Stimulated activated CD8-positive, alpha-beta memory T cell treated with anti-CD3 and anti-CD28 coated beads, Interleukin-4, amount 100 ng/mL, for 4 hours (primary cell): ENCODE measurements around the gene RGS12.

ENCODE experiments used
- DNase-seq, 2 donors: peaks; one replicate each; pipeline ENCODE4 v3.0.0-alpha.2; 2020; ENCODE audit warnings: low read depth in 2 of 2, low spot score in 1 of 2

The RGS12 gene

DNA sequence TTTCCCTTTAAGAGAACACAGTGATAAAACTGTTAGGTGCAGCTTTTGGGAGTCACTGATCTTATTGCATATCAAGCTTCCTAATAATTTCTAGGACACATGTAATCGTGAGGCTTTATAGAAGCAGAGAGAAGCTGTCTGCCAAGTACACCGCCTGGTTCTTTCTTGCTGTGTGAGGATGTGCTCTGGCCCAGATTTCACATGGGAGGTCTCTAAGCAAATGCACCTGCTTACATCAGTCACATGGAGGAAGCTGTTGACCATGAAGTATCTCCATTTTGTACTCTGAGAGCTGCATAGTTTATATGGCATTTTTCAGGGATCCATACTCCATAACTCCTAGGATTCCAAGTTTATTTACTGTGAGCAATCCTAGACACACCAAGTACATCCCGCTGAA lies 37.1 kb downstream of the RGS12 start:
- DNase-seq = no peak

DNA sequence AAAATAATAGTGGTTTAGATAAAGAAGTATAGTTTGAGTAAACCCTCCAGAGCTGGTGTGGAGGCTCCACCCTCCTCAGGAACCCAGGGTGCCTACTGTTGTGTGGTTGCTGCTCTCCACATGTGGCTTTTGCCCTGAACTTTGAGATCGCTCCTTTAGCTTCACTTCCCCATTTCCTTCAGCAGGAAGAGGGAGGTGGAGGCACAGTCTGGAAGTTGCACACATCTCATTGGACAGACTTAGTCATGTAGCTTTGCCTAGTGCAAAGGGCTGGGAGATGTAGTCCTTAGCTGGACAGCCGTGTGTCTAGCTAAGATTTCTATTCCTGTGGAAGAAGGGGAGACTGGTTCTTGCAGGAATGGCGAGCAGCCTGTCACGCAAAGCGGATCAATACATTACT lies 37.9 kb downstream of the RGS12 start:
- no peak for DNase-seq

DNA sequence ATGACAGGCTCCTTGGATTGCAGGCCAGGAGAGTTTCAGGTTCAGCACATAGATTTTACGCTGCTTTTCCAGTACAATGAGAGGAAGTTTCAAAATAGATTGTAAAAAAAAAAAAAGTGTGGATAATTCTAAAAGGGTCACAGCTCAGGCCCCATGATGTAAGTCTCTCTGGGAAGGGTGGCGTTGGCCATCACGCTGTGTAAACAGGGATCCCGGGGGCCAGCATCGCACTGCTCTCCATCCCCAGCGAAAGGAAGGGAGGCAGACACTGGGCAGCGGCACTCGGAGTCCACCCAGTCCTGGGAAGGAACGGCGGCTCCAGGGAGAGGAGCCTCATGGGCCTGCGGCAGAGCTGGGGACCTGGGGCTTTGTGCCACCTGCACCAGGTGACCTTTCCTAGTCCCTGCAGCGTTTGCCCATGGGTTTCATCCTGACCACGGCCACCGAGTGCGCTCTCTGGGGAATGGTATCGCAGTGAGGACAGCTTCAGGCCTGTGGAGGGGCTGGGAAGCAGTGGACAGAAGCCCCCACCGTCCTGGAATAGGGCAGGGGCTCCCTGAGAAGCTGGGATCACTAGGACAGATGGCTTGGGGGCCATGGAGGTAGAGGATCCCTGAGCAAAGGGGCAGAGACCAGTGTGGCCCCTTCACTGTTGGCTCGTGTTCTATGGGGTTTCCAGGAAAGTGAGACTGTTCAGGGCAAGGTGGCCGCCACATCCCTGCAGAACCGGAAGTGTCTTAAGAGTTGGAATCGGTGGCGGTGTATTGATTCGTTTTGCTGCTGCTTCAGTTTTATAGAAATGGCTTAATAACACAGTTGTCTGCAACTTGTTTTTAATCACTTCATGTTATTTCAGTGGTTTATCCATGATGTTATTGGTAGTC lies 38.9 kb downstream of the RGS12 start:
- DNase-seq = no peak

GRCh38 chr4:3332498-3332897 lies 39.7 kb downstream of the RGS12 start:
- DNase-seq = no peak

GRCh38 chr4:3334316-3334715 lies 41.5 kb downstream of the RGS12 start:
- no peak for DNase-seq

DNA sequence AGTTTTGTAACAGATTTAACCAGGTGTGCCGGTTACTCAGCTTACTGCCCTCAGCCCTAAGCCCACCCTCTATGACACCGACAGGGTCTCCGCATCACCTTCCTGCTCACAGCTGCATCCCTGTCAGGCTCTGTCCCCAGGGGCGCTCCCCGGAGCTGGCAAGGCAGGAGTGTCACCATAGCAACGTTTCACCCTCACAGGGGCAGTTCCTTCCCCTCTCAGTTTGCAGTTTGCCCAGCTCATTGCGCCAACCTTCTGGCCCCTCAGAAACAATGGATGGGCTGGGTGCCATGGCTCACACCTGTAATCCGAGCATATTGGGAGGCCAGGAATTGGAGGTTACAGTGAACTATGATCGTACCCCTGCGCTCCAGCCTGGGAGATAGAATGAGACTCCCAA lies 42.6 kb downstream of the RGS12 start:
- DNase-seq = no peak

GRCh38 chr4:3335982-3336381 lies 43.2 kb downstream of the RGS12 start:
- DNase-seq = no peak

GRCh38 chr4:3336382-3337356 lies 43.8 kb downstream of the RGS12 start:
- DNase-seq = no peak

- DNase-seq = no peak
These were observed 44.5 kb downstream of the RGS12 start for GRCh38 chr4:3337357-3337732.

DNA sequence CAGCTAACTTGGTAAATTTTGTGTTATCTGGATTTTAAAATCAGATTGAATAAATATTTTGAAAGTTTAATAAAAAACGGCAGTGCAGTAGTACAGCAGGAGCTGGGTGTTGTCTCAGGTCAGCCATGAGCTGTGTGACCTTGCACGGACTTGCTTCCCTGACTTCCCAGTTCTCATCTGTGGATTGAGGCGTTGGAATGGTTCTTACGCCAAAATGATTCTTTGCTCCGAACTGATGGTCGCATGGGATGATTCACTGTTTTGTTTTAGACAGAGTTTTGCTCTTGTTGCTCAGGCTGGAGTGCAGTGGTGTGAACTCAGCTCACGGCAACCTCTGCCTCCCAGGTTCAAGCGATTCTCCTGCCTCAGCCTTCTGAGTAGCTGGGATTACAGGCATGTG lies 45.0 kb downstream of the RGS12 start:
- no peak for DNase-seq

DNA sequence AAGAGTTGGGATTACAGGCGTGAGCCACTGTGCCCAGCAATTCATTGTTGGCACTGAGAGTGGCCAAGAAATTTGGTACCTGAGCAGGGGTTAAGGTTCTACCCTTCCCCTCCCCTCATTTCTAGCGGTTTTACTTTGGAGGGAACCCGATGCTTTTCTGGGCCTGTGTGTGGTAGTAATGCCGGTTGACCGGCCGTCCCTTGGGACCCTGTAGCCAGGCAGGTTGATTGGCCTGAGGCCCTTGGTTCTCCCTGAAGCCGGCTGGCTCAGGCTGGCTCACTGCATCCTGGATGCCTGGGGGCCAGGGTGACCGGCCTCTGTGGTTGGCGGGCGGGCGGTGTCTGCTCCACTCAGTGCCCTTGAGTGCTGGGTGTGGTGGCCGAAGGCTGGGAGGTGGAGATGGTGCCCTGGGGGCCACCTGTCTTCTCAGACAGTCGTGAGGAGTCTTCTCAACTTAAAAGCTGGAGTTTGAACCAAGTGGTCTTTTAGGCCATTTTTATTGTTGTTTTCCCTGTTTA lies 45.6 kb downstream of the RGS12 start:
- no peak for DNase-seq

DNA sequence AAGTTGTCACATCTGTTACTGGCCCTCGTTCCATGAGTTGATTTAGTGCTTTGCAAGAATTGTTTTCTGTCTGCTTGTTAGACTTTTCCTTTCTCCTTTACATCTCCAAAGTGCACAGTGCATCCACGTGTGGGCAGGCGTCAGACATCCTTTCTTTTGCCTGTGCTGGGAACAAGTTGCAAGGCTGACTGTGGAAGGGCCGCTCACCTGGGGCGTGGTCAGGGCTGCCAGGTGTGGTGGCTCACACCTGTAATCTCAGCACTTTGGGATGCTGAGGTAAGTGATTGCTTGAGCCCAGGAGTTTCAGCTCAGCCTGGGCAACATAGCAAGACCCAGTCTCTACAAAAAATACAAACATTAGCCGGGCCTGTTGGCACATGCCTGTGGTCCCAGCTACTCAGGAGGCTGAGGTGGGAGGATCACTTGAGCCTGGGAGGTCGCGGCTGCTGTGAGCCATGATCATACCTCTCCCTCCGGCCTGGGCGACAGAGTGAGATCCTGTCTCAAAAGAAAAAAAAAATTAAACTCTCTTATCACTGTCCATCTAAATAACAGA lies 46.2 kb downstream of the RGS12 start:
- DNase-seq = no peak

GRCh38 chr4:3339577-3339976 lies 46.8 kb downstream of the RGS12 start:
- no peak for DNase-seq

- DNase-seq = no peak
These were observed 47.3 kb downstream of the RGS12 start for GRCh38 chr4:3340038-3340699.

DNA sequence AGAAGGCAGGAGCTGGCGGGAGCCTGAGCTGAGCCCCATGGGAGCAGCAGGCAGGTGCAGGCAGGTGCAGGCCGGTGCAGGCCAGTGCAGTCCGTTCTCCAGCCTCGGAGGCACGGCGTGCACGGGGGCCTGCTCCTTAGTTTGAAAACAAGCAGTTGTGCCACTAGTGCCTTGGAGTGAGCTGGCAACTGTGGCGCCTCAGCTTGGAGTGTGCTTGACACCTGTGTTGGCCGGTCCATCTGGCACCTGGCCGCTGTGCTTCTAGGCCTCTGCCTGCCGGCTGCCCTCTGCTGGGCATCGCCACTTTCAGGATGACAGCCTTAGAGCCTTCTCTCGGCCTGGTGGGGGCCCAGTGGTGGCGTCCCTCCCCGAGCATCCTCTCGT lies 47.9 kb downstream of the RGS12 start:
- no peak for DNase-seq

- DNase-seq = no peak
These were observed 48.9 kb downstream of the RGS12 start for GRCh38 chr4:3341760-3342159.

GRCh38 chr4:3342182-3342854 lies 49.5 kb downstream of the RGS12 start:
- DNase-seq = no peak
